Stimulated activated naive CD8-positive, alpha-beta T cell treated with anti-CD3 and anti-CD28 coated beads, Interleukin-15, amount 100 ng/mL, for 72 hours (primary cell): ENCODE measurements around the gene RCL1.
"Not testable (repeated sequence)": the region's sequence is repeated elsewhere in the genome, so short reads cannot be mapped to it uniquely, and the experiment has no call there.

Experiments used
- ATAC-seq: fragments of 150-1000 bp; cut with Tn5 transposase; 2 replicates; pipeline ENCODE4 v1.10.0; 2021; ENCODE audit warnings: mild to moderate bottlenecking, moderate library complexity
- DNase-seq, 2 donors: peaks; one replicate each; pipeline ENCODE4 v3.0.0; 2021 to 2022
- H3K27ac Mint-ChIP-seq, 2 donors: one replicate each; pipeline ENCODE4 v1.8.0; 2022; ENCODE audit warnings: mild to moderate bottlenecking in 2 of 2, mixed read lengths in 2 of 2, moderate library complexity in 2 of 2
- H3K27me3 Mint-ChIP-seq: one replicate; pipeline ENCODE4 v1.8.0; 2022; ENCODE audit warnings: mixed read lengths
- H3K4me1 Mint-ChIP-seq: one replicate; pipeline ENCODE4 v1.8.0; 2022; ENCODE audit warnings: mild to moderate bottlenecking, mixed read lengths
- H3K4me3 Mint-ChIP-seq, 2 donors: one replicate each; pipeline ENCODE4 v1.8.0; 2022; ENCODE audit warnings: mild to moderate bottlenecking in 2 of 2, mixed read lengths in 2 of 2, moderate library complexity in 1 of 2
- H3K9me3 Mint-ChIP-seq, 2 donors: one replicate each; pipeline ENCODE4 v1.8.0; 2022; ENCODE audit warnings: mixed read lengths in 2 of 2

The RCL1 gene

DNA sequence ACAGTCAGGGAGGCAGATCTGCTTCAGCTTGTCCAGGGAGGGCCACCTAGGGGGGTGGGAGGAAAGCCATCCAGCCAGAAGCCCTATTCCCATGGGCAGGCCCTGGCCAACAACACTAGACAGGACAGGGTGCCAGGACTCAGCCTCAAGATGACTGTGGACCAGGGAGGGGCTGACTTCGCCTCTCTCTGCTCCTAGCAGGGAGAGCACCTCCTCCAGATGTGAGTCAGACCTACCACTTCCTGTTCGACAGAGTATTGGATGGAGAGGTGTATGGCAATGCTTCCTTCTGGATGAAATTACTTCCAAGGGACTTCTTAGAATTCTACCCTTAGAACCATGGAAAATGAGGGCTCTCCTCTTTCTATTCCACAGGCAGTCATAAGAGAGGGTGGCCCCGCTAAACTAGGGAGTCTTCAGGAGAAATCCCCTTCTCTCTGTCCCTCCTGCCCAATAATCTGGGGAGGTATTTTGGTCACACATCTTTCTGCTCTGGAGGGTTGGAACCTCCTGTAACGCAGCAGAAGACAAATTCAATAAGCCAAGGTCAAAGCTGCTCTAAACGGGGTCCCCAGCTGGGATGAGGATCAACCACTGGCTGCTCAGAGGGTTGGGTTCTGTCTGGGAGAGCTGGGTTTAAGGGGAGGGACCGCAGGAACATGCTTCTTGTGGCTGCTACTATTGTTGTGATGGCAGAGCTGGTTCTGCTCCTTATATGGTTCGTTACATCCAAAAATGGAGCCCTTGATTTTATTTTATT is 23.2 kb upstream of the RCL1 start:
- Mint-ChIP-seq H3K9me3 (peaks cover 0 to 6% of the 10 kb centered on the region in 2 donors), H3K4me1 (peaks cover 15% of the 10 kb centered on the region), H3K4me3 (no peak overlapping the region), H3K27ac (no peak overlapping the region), H3K27me3 (no peaks in the 10 kb centered on the region)
- peak in 1 of 2 donors; percentile 22 for DNase-seq
- ATAC-seq, result peak; percentile 96

DNA sequence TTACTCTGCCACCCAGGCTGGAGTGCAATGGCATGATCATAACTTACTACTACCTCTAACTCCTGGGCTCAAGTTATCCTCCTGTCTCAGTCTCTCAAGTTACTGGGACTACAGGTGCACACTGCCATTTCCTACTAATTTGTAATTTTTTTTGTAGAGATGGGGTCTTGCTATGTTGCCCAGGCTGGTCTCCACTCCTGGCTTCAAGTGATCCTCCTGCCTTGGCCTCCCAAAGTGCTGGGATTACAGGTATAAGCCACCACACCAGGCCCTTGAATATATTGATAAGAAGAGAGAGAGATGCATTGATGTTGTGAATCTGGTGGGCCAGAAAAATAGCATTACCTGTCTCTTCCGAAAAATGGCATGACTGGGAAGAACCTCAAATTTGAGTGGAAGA is 21.0 kb upstream of the RCL1 start:
- peaks cover 0 to 6% of the 10 kb centered on the region in 2 donors for H3K9me3 Mint-ChIP-seq
- H3K4me3 Mint-ChIP-seq, result no peak overlapping the region
- ATAC-seq, result no peak
- no peak overlapping the region for H3K27ac Mint-ChIP-seq
- no peaks in the 10 kb centered on the region for H3K27me3 Mint-ChIP-seq
- H3K4me1 Mint-ChIP-seq, result peaks cover 15% of the 10 kb centered on the region
- no peak for DNase-seq

DNA sequence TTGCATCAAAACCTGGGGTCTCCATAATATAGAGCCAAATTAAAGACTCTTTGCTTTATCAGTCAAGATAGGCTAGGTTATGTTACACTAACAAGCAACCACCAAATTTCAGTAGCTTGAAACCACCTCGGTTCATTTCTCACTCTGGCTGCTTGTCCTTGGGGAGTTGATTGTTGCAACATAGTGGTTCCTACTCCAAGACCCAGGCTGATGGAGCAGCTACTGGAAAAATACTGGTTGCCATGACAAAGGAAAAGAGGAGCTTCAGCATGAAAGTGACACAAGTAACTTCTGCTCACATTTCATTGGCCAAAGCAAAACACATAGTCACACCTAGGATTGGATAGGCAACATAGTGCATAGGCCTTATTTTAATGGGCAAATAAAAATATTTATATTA is 18.5 kb upstream of the RCL1 start:
- ATAC-seq (no peak), DNase-seq (no peak)
- peaks cover 10% of the 10 kb centered on the region for H3K4me1 Mint-ChIP-seq
- no peak overlapping the region for H3K4me3 Mint-ChIP-seq
- peaks cover 6% of the 10 kb centered on the region for H3K27me3 Mint-ChIP-seq
- H3K27ac Mint-ChIP-seq, result no peak overlapping the region
- peaks cover 0 to 6% of the 10 kb centered on the region in 2 donors for H3K9me3 Mint-ChIP-seq

DNA sequence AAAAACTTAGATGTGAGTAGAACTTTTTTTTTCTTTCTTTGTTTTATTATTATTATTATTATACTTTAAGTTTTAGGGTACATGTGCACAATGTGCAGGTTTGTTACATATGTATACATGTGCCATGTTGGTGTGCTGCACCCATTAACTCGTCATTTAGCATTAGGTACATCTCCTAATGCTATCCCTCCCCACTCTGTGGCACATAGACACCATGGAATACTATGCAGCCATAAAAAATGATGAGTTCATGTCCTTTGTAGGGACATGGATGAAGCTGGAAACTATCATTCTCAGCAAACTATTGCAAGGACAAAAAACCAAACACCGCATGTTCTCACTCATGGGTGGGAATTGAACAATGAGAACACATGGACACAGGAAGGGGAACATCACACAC is 17.8 kb upstream of the RCL1 start:
- ATAC-seq, H3K4me3 Mint-ChIP-seq, H3K27ac Mint-ChIP-seq, H3K9me3 Mint-ChIP-seq, DNase-seq, H3K27me3 Mint-ChIP-seq, H3K4me1 Mint-ChIP-seq: not testable (repeated sequence)

DNA sequence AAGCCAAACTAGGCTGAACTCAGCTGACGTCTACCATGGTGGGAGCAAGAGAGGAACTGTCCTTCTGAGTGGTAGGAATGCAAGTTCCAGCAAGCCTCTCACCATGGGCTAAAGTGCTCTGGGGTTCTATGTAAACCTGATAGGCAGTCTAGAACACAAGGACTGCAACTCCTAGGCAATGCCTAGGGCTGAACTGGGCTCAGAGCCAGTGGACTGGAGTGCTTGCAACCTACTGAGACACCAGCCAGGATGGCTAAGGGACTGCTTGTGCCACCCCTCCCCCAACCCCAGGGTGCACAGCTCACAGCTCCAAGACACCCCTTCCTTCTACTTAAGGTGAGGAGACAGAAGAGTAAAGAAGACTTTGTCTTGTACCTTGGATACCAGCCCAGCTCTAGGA is 12.1 kb upstream of the RCL1 start:
- Mint-ChIP-seq H3K9me3 (peaks cover 0 to 7% of the 10 kb centered on the region in 2 donors), H3K27me3 (peaks cover 49% of the 10 kb centered on the region), H3K27ac (no peak overlapping the region), H3K4me1 (no peaks in the 10 kb centered on the region), H3K4me3 (no peak overlapping the region)
- ATAC-seq (no peak), DNase-seq (no peak)

DNA sequence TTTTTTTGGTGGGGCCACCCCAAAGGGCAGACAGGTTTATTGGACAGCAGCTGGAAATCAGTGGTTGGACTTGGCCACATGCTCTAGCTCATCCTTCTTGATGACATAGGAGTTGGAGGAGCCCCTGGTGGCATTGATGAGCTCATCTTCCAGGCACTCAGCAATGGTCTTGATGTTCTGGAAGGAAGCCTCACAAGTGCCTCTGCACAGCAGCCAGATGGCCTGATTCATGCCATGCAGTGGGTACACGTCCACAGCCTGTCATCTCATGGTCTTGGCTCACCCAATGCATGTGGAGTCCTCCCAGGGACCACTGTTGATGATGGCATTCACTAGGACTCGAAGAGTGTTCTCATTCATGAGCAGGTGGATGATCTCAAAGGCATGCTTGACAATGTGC is 11.3 kb upstream of the RCL1 start:
- ATAC-seq, result no peak
- DNase-seq, result no peak
- Mint-ChIP-seq H3K27ac (no peak overlapping the region), H3K27me3 (peaks cover 49% of the 10 kb centered on the region), H3K4me3 (no peak overlapping the region), H3K9me3 (peaks cover 0 to 7% of the 10 kb centered on the region in 2 donors), H3K4me1 (no peaks in the 10 kb centered on the region)

DNA sequence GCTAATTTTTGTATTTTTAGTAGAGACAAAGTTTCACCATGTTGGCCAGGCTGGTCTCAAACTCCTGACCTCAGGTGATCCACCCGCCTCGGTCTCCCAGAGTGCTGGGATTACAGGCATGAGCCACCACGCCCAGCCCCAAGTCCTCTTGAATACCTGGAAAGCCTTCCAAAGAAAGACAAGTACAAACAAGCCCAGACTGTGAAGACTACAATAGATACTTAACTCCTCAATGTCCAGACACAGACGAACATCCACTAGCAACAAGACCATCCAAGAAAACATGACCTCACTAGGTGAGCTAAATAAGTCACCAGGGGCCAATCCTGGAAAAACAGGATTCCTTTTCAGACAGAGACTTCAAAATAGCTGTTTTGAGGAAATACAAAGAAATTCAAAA is 9.6 kb upstream of the RCL1 start:
- Mint-ChIP-seq H3K27me3 (peaks cover 44% of the 10 kb centered on the region), H3K4me1 (peaks cover 11% of the 10 kb centered on the region)
- not testable (repeated sequence) for H3K4me3 Mint-ChIP-seq, H3K9me3 Mint-ChIP-seq, H3K27ac Mint-ChIP-seq, ATAC-seq, DNase-seq

DNA sequence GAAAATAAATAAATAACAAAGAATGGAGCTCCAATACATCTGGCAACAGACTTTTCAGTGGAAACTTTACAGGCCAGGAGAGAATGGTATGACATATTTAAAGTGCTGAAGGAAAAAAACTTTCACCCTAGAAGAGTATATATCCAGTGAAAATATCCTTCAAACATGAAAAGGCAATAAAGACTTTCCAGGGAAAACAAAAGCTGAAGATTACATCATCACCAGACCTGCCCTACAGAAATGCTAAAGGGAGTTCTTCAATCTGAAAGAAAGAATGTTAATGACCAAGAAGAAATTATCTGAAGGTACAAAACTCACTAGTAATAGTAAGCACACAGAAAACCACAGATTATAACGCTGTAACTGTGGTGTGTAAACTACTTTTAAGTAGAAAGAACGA is 8.3 kb upstream of the RCL1 start:
- Mint-ChIP-seq H3K4me3 (no peak overlapping the region), H3K4me1 (peaks cover 11% of the 10 kb centered on the region), H3K9me3 (peaks cover 0 to 7% of the 10 kb centered on the region in 2 donors), H3K27ac (no peak overlapping the region), H3K27me3 (peaks cover 44% of the 10 kb centered on the region)
- no peak for DNase-seq
- no peak for ATAC-seq

DNA sequence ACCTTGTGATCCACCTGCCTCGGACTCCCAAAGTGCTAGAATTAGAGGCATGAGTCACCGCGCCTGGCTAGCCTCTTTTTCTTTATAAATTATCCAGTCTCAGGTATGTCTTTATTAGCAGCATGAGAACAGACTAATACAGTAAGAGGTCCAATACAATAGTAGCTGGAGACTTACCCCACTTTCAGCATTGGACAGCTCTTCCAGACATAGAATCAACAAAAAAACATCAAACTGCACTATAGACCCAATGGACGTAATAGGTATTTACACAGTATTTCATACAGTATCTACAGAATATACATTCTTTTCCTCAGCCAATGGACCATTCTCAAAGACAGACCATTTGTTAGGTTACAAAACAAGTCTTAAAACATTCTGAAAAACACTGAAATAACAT is 6.1 kb upstream of the RCL1 start:
- Mint-ChIP-seq H3K9me3 (peaks cover 0 to 6% of the 10 kb centered on the region in 2 donors), H3K4me1 (peaks cover 11% of the 10 kb centered on the region), H3K27ac (no peak overlapping the region), H3K4me3 (no peak overlapping the region), H3K27me3 (peaks cover 34% of the 10 kb centered on the region)
- ATAC-seq (no peak), DNase-seq (no peak)

DNA sequence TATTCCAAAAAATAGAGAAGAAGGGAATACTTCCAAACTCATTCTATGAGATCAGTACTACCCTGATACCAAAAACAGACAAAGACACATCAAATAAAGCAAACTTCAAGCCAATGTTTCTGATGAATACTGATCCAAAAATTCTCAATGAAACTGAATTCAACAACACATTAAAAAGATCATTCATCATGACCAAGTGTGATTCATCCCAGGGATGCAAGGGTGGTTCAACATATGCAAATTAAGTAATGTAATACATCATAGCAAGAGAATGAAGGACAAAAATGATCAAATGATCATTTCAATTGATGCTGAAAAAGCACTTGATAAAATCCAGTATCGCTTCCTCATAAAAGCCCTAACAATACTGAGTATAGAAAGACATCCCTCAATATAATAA is 4.9 kb upstream of the RCL1 start:
- ATAC-seq, result no peak

DNA sequence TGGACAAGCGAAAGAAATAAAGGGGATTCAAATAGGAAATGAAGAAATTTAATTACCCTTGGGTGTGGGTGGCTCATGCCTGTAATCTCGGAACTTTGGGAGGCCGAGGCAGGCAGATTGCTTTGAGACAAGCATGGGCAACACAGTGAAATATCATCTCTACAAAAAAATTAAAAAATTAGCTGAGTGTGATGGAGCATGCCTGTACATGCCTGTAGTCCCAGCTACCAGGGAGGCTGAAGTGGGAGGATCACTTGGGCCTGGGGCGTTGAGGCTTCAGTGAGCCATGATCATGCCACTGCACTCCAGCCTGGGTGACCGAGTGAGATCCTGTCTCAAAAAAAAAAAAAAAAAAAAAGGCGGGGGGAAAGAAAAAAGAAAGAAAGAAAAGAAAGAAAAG is 4.0 kb upstream of the RCL1 start:
- Mint-ChIP-seq H3K4me3 (no peak overlapping the region), H3K9me3 (no peaks in the 10 kb centered on the region), H3K27me3 (peaks cover 18% of the 10 kb centered on the region), H3K4me1 (peaks cover 17% of the 10 kb centered on the region), H3K27ac (no peak overlapping the region)
- ATAC-seq (no peak), DNase-seq (no peak)

More for the DNA sequence above, 4.9 kb upstream of the RCL1 start:
- Mint-ChIP-seq H3K4me1 (peaks cover 16% of the 10 kb centered on the region), H3K9me3 (no peaks in the 10 kb centered on the region), H3K4me3 (no peak overlapping the region), H3K27ac (no peak overlapping the region), H3K27me3 (peaks cover 26% of the 10 kb centered on the region)
- DNase-seq, result no peak

DNA sequence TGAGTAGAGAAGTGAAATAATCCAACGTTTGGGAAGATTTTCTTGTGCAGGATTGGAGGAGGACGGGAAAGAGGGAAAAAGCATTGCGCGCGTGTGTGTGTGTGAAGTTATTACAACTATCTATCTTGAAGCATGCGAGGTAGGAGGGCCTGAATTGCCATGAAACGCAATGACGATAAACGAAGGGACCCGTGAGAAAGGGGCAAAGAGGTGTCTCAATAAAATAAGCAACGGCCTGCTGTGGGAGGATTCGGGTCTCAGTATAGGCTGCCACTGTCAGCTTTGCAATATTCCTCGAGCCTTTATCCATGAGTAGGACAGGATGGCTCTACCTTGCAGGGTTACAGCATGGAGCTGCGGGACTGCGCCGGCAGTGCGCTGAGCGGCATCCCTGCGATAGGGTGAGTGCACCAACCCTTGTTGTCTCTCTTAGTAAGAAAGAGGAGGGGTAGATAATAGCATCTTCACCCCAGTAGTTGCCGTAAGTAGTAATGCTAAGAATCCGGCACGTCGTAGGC is 631 bp upstream of the RCL1 start:
- ATAC-seq (peak; percentile 58), DNase-seq (no peak)
- Mint-ChIP-seq H3K27me3 (no peaks in the 10 kb centered on the region), H3K4me3 (peak overlapping the region; percentile 97 to 99), H3K27ac (peak overlapping the region in 1 of 2 donors; percentile 93), H3K4me1 (peaks cover 44% of the 10 kb centered on the region), H3K9me3 (peaks cover 7 to 8% of the 10 kb centered on the region in 2 donors)

DNA sequence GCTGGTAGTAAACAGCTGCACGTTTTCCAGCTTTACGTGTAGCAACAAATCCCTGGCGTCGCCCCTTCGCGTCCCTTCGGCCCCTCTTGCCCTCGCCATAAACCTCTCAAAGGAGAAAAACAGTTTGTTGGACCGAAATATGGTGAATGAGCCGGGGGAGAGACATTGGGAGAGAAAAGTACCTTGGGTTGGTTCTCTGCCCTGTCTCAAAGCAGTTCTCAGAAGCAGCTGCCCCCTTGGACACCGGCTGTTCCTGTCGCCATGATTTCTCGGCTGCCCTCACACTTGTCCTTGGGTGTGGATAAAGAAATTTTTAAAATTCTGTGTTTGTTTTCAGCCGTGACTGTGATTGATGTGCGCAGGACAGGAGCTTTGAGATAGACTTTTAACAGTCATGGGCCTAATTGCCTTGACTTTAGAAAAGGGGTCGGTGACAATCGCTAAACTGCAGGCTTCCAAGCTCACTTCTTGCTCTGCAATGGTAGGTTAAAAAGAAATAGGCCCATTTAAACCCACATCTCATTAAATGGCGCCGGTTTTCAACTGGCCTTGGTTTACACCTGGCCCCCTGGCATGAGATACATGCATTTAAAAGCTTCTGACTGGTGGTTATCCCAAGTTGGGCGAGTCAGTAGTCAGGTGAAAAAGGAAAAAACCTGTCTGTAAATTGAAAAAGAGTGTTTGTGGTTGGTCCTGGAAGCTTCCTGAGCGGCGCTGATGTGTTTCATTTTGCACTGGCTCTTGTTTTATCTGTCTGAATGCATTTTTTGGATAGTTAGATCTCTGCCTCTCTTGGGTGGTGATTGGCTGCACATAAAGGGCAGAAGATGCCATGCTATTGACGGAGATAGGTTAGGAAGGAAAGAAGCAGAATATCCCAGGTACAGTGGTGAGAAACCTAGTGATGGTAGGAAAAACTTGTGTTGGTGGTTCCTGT is 983 bp downstream of the RCL1 start:
- H3K4me1 Mint-ChIP-seq, result peaks cover 50% of the 10 kb centered on the region
- no peak for DNase-seq
- no peak for ATAC-seq
- H3K27me3 Mint-ChIP-seq, result no peaks in the 10 kb centered on the region
- H3K9me3 Mint-ChIP-seq, result peaks cover 7 to 8% of the 10 kb centered on the region in 2 donors
- H3K4me3 Mint-ChIP-seq, result peak overlapping the region; percentile 97 to 99
- H3K27ac Mint-ChIP-seq, result peak overlapping the region; percentile 78 to 88

DNA sequence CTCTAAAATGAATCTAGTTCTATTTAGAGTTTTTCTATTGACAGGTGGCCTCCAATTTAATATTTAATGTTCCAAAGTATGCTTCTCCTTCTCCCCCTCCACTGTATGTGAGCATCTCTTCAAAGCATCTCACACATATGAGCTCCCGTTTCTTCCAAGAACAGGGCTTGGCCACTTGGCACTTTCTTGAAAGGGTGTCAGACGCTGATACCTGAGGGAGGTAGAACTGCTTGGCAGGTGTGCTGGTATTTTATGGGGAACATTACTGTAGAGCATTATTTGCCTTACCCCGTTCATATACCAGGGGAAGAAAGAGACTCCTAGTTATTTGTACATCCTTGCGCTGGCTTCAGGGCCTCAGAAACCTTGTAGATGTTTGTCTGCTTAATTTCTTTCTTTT is 1.9 kb downstream of the RCL1 start:
- H3K4me1 Mint-ChIP-seq, result peaks cover 60% of the 10 kb centered on the region
- ATAC-seq, result no peak
- no peaks in the 10 kb centered on the region for H3K27me3 Mint-ChIP-seq
- H3K27ac Mint-ChIP-seq, result no peak overlapping the region
- H3K4me3 Mint-ChIP-seq, result peak overlapping the region; percentile 5 to 99
- peaks cover 7 to 8% of the 10 kb centered on the region in 2 donors for H3K9me3 Mint-ChIP-seq
- DNase-seq, result no peak

DNA sequence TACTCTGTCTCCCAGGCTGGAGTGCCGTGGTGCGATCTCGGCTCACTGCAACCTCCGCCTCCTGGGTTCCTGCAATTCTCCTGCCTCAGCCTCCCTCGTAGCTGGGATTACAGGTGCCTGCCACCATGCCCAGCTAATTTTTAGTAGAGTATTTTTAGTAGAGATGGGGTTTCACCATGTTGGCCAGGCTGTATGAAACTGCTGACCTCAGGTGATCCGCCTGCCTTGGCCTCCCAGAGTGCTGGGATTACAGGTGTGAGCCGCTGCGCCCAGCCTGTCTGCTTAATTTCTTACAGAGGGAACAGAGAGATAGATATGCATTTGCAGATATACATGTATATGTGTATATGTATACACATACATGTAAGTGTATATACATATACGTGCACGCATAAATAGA is 2.4 kb downstream of the RCL1 start:
- not testable (repeated sequence) for H3K9me3 Mint-ChIP-seq, DNase-seq, ATAC-seq, H3K27me3 Mint-ChIP-seq, H3K27ac Mint-ChIP-seq
- Mint-ChIP-seq H3K4me3 (peak overlapping the region in 1 of 2 donors; percentile 99), H3K4me1 (peaks cover 62% of the 10 kb centered on the region)

DNA sequence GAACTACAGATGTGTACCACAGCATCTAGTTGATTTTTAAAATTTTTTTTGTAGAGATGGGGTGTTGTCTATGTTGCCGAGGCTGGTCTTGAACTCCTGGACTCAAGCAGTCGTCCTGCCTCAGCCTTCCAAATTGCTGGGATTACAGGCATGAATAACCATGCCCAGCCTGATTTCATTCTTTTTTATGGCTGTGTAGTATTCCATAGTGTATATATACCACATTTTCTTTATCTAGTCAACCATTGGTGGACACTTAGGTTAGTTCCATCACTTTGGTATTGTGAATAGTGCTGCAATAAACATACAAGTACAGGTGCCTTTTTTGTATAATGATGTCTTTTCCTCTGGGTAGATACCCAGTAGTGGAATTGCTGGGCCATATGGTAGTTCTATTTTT is 3.8 kb downstream of the RCL1 start:
- ATAC-seq (no peak), DNase-seq (no peak)
- no peaks in the 10 kb centered on the region for H3K27me3 Mint-ChIP-seq
- peaks cover 67% of the 10 kb centered on the region for H3K4me1 Mint-ChIP-seq
- H3K27ac Mint-ChIP-seq, result no peak overlapping the region
- peaks cover 7 to 8% of the 10 kb centered on the region in 2 donors for H3K9me3 Mint-ChIP-seq
- H3K4me3 Mint-ChIP-seq, result no peak overlapping the region
